ENCODE data around the gene PGGHG.
"Not testable (repeated sequence)": the region's sequence is repeated elsewhere in the genome, so short reads cannot be mapped to it uniquely, and the experiment has no call there.

GRCh38 chr11:311013-311748 is 22.3 kb downstream of the PGGHG start:
- not testable (repeated sequence) for TF ChIP-seq CTCF (conservative IDR thresholded peaks at IDR 0.05 in 1 of 2, IDR thresholded peaks at IDR 0.05 in 1 of 2; ENCODE audit: extremely low read depth in 1 of 2, insufficient read depth in 1 of 2, low read depth in 1 of 2, low read length in 2 of 2); EZH2 (IDR thresholded peaks at IDR 0.05; ENCODE audit: borderline replicate concordance, low read length)
